ENCODE results near the gene ACVRL1. TPM values are rescaled to one million over a fixed set of nuclear protein-coding genes. Genes with fewer than 3 reads are reported as not detected.

ACVRL1 gene
- total and polyA plus RNA-seq, 9 of the 15 experiments (the other 6 are each of a cell fraction or from before 2014, with no cell fraction given): 0.07 to 1.4 (median 0.30) TPM

DNA sequence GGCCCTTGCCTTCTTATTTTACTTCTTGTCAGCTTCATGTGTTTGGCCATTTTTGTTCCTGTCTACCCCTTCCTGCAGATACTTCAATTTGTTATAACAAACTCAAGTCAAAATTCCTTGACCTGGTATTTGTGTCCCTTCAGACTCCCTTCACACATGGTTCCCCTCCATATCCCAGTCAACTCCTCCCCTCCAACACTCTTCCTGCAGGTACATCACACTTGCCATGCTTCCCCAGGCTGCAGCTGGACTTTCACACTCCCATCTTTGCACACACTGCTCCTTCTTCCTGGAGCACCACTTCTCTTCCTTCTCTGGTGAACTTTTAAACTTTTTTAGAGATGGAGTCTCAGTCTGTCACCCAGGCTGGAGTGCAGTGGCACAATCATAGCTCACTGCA is 39.9 kb upstream of the ACVRL1 start (continued):
- TF ChIP-seq, protein P1, sequence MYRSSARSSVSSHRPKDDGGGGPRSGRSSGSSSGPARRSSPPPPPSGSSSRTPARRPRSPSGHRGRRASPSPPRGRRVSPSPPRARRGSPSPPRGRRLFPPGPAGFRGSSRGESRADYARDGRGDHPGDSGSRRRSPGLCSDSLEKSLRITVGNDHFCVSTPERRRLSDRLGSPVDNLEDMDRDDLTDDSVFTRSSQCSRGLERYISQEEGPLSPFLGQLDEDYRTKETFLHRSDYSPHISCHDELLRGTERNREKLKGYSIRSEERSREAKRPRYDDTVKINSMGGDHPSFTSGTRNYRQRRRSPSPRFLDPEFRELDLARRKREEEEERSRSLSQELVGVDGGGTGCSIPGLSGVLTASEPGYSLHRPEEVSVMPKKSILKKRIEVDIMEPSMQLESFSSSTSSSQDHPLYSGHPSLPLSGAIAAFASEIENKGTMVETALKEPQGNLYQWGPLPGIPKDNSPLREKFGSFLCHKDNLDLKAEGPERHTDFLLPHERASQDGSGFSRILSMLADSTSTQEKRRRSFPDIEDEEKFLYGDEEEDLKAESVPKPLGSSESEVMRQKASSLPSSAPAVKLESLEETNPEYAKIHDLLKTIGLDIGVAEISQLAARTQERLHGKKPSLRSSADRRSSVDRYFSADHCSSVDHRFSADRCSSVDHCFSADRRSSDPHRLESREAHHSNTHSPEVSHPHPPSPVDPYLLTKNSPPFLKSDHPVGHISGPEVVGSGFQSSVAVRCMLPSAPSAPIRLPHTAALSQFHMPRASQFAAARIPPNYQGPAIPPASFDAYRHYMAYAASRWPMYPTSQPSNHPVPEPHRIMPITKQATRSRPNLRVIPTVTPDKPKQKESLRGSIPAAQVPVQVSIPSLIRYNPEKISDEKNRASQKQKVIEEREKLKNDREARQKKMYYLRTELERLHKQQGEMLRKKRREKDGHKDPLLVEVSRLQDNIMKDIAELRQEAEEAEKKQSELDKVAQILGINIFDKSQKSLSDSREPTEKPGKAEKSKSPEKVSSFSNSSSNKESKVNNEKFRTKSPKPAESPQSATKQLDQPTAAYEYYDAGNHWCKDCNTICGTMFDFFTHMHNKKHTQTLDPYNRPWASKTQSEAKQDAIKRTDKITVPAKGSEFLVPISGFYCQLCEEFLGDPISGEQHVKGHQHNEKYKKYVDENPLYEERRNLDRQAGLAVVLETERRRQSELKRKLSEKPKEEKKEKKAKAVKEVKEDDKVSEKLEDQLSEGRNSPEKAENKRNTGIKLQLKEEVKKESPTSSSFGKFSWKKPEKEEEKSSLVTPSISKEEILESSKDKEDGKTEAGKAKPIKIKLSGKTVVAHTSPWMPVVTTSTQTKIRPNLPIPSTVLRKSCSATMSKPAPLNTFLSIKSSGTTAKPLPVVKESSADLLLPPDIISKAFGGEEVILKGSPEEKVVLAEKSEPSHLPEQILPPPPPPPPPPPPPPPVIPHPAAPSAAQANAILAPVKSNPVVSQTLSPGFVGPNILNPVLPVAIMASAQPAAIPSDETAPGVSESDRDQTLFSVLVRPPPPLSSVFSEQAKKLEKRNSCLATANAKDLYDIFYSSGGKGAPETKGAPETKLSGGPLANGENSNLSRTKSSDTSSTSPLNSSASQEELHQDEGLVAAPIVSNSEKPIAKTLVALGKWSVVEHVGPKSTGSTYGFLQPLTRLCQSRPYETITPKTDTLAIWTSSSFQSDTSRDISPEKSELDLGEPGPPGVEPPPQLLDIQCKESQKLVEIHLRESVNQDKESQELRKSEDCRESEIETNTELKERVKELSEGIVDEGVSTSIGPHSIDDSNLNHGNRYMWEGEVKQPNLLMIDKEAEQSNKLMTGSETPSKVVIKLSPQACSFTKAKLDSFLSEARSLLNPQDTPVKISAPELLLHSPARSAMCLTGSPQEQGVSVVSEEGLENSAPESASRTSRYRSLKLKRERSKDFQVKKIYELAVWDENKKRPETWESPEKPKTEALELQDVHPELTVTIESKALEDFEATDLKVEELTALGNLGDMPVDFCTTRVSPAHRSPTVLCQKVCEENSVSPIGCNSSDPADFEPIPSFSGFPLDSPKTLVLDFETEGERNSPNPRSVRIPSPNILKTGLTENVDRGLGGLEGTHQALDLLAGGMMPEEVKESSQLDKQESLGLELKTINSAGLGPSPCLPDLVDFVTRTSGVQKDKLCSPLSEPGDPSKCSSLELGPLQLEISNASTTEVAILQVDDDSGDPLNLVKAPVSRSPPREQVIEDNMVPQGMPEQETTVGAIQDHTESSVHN (IDR thresholded peaks at IDR 0.05; ENCODE audit: borderline replicate concordance in 1 of 2, low read depth in 1 of 2): no peak
- no peak for TF ChIP-seq TAF9B (IDR thresholded peaks at IDR 0.05; ENCODE audit: partially characterized antibody)
- no peak for TF ChIP-seq FOXK2 (conservative IDR thresholded peaks at IDR 0.05 in 1 of 2, IDR thresholded peaks at IDR 0.05 in 1 of 2; ENCODE audit: low read depth in 2 of 2)
- TF ChIP-seq BCOR (IDR thresholded peaks at IDR 0.05): no peak
- no peak for TF ChIP-seq ZNF165 (CRISPR knock-in tag; IDR thresholded peaks at IDR 0.05; ENCODE audit: borderline replicate concordance)
- TF ChIP-seq CREB1 (IDR thresholded peaks at IDR 0.05): no peak
- TF ChIP-seq CREB1 (CRISPR knock-in tag; IDR thresholded peaks at IDR 0.05): no peak
- TF ChIP-seq TBP (optimal IDR thresholded peaks at IDR 0.05; ENCODE audit: low read depth, low read length): no peak
- no peak for TF ChIP-seq TCF7 (IDR thresholded peaks at IDR 0.05; ENCODE audit: borderline replicate concordance)
